ENCODE results near the gene LINC01488.

The LINC01488 gene

GRCh38 chr11:69530278-69531070 lies 49.0 kb downstream of the LINC01488 start:
- no peak for DNase-seq (ENCODE audit: low read depth)

- no peak for DNase-seq (ENCODE audit: low read depth)
Observed at GRCh38 chr11:69531071-69531716, 49.7 kb downstream of the LINC01488 start.

DNA sequence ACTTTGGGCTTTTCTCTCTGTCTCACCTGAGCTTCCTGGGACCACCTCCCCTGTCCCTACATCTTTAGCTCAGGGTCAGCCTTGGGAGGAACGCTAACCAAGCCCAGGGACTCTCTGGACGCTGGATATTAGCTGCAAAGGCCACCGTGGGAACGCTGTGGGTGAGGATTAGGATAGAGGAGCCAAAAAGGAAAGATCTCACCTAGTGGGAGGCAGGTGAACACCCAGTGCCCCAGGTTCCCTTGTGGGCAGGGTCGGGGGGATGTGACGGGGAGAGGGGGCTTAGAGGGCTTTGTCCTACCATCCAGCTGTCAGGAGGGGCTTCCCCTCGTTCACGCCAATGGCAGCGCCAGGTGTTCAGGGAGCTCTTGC lies 50.2 kb downstream of the LINC01488 start:
- no peak for DNase-seq (ENCODE audit: low read depth)

- no peak for DNase-seq (ENCODE audit: low read depth)
Observed at GRCh38 chr11:69533296-69534165, 52.1 kb downstream of the LINC01488 start.

GRCh38 chr11:69534166-69534530 lies 52.7 kb downstream of the LINC01488 start:
- DNase-seq (ENCODE audit: low read depth) = no peak

- no peak for DNase-seq (ENCODE audit: low read depth)
Observed at GRCh38 chr11:69535908-69536307, 54.4 kb downstream of the LINC01488 start.

GRCh38 chr11:69536406-69536805 lies 54.9 kb downstream of the LINC01488 start:
- DNase-seq (ENCODE audit: low read depth) = no peak

GRCh38 chr11:69537126-69537525 lies 55.7 kb downstream of the LINC01488 start:
- DNase-seq (ENCODE audit: low read depth) = no peak

- no peak for DNase-seq (ENCODE audit: low read depth)
Observed at GRCh38 chr11:69537855-69538640, 56.6 kb downstream of the LINC01488 start.

- no peak for DNase-seq (ENCODE audit: low read depth)
Observed at GRCh38 chr11:69538854-69539253, 57.4 kb downstream of the LINC01488 start.

DNA sequence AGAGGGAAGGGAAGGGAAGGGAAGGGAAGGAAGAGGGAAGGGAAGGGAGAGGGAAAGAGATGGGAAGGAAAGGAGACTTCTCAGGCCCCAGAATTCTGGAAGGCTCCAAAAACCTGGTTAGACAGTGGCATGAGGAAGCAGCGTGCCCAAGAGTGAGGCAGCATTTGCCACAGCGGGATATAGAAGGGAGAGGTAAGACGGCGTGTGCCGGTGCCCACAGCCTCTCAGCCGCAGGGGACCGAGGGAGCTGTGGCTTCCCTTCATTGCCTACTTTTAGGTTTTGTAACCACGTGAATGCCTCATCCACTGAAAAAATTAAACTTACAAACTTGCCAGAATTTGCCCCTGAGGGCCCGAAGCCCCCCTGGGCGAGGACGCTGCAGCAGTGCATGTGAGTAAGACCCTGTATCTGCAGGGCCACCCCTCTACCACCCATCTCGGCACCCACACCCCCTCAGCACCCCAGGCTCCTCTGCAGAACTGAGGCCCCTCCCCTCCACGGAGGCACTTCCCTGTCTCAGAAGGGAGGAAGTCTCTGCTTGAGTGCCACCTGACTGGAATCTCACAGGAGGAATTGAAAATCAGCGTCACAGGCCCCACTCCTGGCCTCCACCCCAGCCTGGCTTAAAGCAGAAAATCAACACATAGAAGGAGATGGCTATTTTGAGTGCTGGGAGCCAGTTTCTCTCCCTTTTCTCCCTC lies 58.1 kb downstream of the LINC01488 start:
- DNase-seq (ENCODE audit: low read depth) = no peak

DNA sequence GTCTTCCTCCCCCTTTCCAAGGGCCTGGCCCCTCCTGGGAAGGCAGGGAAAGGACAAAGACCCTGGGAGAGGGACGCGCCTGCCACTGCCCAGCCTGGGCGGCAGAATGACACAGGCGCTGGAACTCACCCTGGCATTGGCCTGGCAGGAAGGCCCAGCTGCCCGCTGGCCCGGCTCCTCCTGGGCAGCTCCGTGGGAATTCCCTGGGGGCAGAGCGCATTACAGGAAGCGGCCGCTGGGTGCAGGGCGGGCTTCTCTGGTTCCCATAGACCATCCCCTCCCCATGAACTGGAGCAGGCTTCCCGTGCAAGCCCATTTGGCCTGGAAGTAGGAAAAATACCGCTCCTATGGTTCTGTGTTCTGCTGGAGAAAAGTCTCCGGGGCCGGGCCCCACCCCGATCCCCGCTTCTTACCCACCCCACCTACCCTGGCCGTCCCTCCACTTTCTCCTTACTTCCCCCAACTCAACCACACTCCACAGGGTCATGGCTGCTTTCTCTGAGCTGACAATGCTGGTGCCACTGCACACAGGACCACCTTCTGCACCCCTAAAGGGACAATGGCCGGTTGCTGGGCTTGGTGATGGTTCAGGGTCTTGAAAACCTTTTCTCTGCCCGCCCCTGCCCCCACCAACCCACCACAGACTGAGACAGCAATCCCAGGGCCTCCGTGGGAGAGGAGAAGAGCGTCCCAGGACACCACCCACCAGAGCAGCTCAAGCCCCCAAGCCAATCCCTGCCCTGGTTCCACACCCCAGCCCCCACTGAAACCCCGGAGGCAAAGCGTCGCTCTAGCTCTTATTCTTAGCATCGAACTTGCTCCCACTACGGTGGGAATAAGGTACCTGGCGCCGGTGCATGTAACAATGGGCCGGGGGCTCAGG lies 58.9 kb downstream of the LINC01488 start:
- no peak for DNase-seq (ENCODE audit: low read depth)

DNA sequence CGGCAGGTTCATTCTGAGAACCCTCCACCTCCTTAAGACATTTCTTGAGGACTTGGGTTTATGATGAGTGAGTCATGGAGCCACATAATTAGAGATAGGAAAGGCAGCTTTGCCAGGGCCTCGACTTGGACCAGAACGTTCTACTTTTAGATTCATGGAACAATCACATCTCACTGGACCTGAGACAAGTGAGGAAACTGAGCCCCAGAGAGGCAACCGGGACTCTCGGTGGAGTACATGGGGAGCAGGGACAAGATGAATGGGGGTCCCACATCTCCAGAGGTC lies 59.5 kb downstream of the LINC01488 start:
- peak; percentile 34 for DNase-seq (ENCODE audit: low read depth)

- peak; percentile 62 for DNase-seq (ENCODE audit: low read depth)
Observed at GRCh38 chr11:69541501-69542313, 60.2 kb downstream of the LINC01488 start.

DNA sequence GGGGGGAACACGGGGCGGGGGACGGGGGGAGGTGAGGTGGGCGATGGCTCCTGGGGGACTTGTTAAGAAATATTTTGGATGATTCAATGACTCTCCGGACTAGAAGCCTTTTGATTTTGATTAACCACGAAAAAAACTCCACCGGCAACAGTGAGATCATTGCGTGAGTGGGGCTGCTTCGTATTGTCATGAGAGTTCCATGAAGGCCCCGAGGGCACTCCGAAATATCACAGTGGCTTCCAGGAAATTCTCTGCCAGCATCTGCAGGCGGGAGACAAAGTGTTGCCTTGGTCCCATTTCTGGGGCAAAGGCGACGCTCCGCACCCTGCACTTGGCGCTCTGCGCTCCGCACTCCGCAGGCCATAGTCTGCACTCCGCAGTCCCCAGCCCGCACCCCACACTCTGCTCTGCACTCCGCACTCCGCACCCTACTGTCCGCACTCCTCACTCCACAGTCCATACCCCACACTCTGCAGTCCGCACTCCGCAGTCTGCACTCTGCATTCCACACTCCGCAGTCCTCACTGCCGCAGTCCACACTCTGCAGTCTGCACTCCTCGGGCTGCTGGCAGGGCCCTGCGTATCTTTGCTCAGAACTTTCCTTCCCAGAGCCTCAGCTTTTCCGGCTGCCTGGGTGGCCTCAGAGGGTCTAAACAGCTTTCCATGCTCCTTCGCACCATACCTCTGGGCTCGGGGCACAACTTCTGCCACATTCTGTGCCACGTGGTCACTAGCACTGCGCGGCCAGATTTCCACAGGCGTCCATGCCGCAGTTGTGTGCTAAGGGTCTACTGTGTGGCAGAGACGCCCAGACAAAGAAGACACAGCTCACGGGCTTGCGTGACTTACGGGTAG lies 61.1 kb downstream of the LINC01488 start:
- DNase-seq (ENCODE audit: low read depth) = peak; percentile 52
